H1 (cell line): Measurements from ENCODE around the gene ACBD5. TPM values are rescaled to one million over a fixed set of nuclear protein-coding genes. Genes with fewer than 3 reads are reported as not detected.
A peak's percentile ranks its signal among the peaks of the same experiment; 100 is the strongest.

Source experiments
- CTCF ChIA-PET: fragments of 300-600 bp; sonication (Branson Sonifier 250); formaldehyde crosslinking; loops from one replicate; lab custom pipeline; 2021; ENCODE audit not compliant: partially characterized antibody; lab: Charles Lee
- POLR2A ChIA-PET: fragments of 300-600 bp; sonication (Branson Sonifier 250); formaldehyde crosslinking; loops from one replicate; lab custom pipeline; 2021; ENCODE audit warnings: inconsistent platforms; ENCODE audit not compliant: partially characterized antibody; lab: Charles Lee
- DNase-seq, 2 experiments: peaks; one replicate each; pipeline versions ENCODE4 v3.0.0 to v3.0.0-alpha.2; 2010 to 2022; ENCODE audit warnings: low spot score in 2 of 2, low read depth in 1 of 2, mixed read lengths in 1 of 2
- FAIRE-seq: peaks from 2 replicates; lab custom pipeline; 2011; peaks lifted over from hg19 to GRCh38; lab: Jason Lieb, UNC
- H2AFZ ChIP-seq: 2 replicates; pipeline ENCODE4 v1.8.1; 2012; ENCODE audit warnings: low read length, inconsistent platforms
- H2AK5ac ChIP-seq: 2 replicates; pipeline ENCODE4 v1.6.1; 2013; ENCODE audit warnings: low read depth, low read length
- H2BK120ac ChIP-seq: replicated peaks from 2 replicates; pipeline ENCODE3; 2013; ENCODE audit warnings: low read depth, low read length, inconsistent platforms
- H2BK12ac ChIP-seq: 2 replicates; pipeline ENCODE4 v1.6.1; 2013; ENCODE audit warnings: low read depth, low read length
- H2BK15ac ChIP-seq: 2 replicates; pipeline ENCODE4 v1.6.1; 2013; ENCODE audit warnings: low read length
- H2BK20ac ChIP-seq: 2 replicates; pipeline ENCODE4 v1.6.1; 2013; ENCODE audit warnings: low read length
- H2BK5ac ChIP-seq: 2 replicates; pipeline ENCODE4 v1.6.1; 2013; ENCODE audit warnings: low read depth, low read length
- H3K14ac ChIP-seq: 2 replicates; pipeline ENCODE4 v1.6.1; 2013; ENCODE audit warnings: inconsistent platforms; ENCODE audit not compliant: insufficient read length
- H3K18ac ChIP-seq: 2 replicates; pipeline ENCODE4 v1.6.1; 2013; ENCODE audit warnings: low read length; ENCODE audit errors: extremely low read depth
- H3K23ac ChIP-seq: 2 replicates; pipeline ENCODE4 v1.6.1; 2013; ENCODE audit warnings: inconsistent platforms; ENCODE audit not compliant: insufficient read length
- H3K23me2 ChIP-seq: 2 replicates; pipeline ENCODE4 v1.6.1; 2013; ENCODE audit warnings: low read depth, low read length
- H3K27ac ChIP-seq: 2 replicates; pipeline ENCODE4 v1.6.1; 2011; ENCODE audit warnings: low read depth, low read length, inconsistent platforms
- H3K27me3 ChIP-seq, 4 experiments: replicated peaks in 1 of 4; 1 replicate in 1 of 4; 2 replicates in 3 of 4; pipeline versions ENCODE4 v1.6.1 to v1.8.1; 2011 to 2013; ENCODE audit warnings: low read length in 3 of 4, mild to moderate bottlenecking in 3 of 4, inconsistent platforms in 2 of 4, mixed read lengths in 2 of 4, moderate library complexity in 1 of 4; ENCODE audit not compliant: control insufficient read depth in 3 of 4, insufficient read depth in 3 of 4; ENCODE audit errors: extremely low read depth in 1 of 4
- H3K36me3 ChIP-seq, 4 experiments: 2 replicates each; pipeline versions ENCODE4 v1.6.1 to v1.8.1; 2011 to 2013; ENCODE audit warnings: mild to moderate bottlenecking in 4 of 4, low read length in 3 of 4, moderate library complexity in 2 of 4, control low read depth in 1 of 4, inconsistent platforms in 1 of 4; ENCODE audit not compliant: insufficient read depth in 4 of 4, control insufficient read depth in 2 of 4
- H3K4ac ChIP-seq: replicated peaks from 2 replicates; pipeline ENCODE3; 2013; ENCODE audit warnings: low read length, low read depth, mixed read lengths, inconsistent platforms; ENCODE audit not compliant: insufficient read length
- H3K4me1 ChIP-seq, 4 experiments: replicated peaks in 1 of 4; 1 replicate in 1 of 4; 2 replicates in 3 of 4; pipeline versions ENCODE4 v1.6.1 to v1.8.1; 2011 to 2013; ENCODE audit warnings: low read length in 3 of 4, inconsistent platforms in 2 of 4, mixed read lengths in 1 of 4; ENCODE audit not compliant: insufficient read depth in 4 of 4, control insufficient read depth in 3 of 4
- H3K4me2 ChIP-seq, 2 experiments: 2 replicates each; pipeline versions ENCODE4 v1.6.1 to v1.8.1; 2011 to 2013; ENCODE audit warnings: low read depth in 2 of 2, low read length in 2 of 2, control low read depth in 1 of 2, inconsistent platforms in 1 of 2, mild to moderate bottlenecking in 1 of 2; ENCODE audit not compliant: insufficient read depth in 1 of 2
- H3K4me3 ChIP-seq, 4 experiments: fragments of 200-600, 300-600 bp in 1 of 4; sonication (generic), shearing (Covaris generic), sonication (Bioruptor Twin) in 1 of 4; 2 replicates each; pipeline versions ENCODE4 v1.5.1 to v1.8.1; 2011 to 2016; ENCODE audit warnings: low read length in 4 of 4, low read depth in 3 of 4, control low read depth in 2 of 4, inconsistent platforms in 2 of 4, mild to moderate bottlenecking in 2 of 4, mixed read lengths in 1 of 4, moderate library complexity in 1 of 4; ENCODE audit not compliant: insufficient read depth in 2 of 4; ENCODE audit errors: extremely low read depth in 1 of 4
- H3K56ac ChIP-seq: replicated peaks from 2 replicates; pipeline ENCODE3; 2013; ENCODE audit warnings: low read depth, mild to moderate bottlenecking, mixed read lengths, low read length, inconsistent platforms; ENCODE audit not compliant: insufficient read length
- H3K79me1 ChIP-seq: 2 replicates; pipeline ENCODE4 v1.6.1; 2013; ENCODE audit warnings: low read depth, low read length, control low read depth
- H3K79me2 ChIP-seq, 2 experiments: 2 replicates each; pipeline versions ENCODE4 v1.6.1 to v1.8.1; 2012 to 2013; ENCODE audit warnings: low read length in 2 of 2, mild to moderate bottlenecking in 2 of 2, inconsistent platforms in 1 of 2; ENCODE audit not compliant: insufficient read depth in 2 of 2, control insufficient read depth in 1 of 2
- H3K9ac ChIP-seq, 4 experiments: replicated peaks in 1 of 4; 1 replicate in 1 of 4; 2 replicates in 3 of 4; pipeline versions ENCODE4 v1.6.1 to v1.8.1; 2011 to 2013; ENCODE audit warnings: low read depth in 3 of 4, low read length in 3 of 4, control low read depth in 2 of 4, mild to moderate bottlenecking in 2 of 4, moderate library complexity in 2 of 4, inconsistent platforms in 1 of 4; ENCODE audit errors: extremely low read depth in 1 of 4
- H3K9me3 ChIP-seq, 2 experiments: 2 replicates each; pipeline versions ENCODE4 v1.6.1 to v1.8.1; 2012 to 2013; ENCODE audit warnings: mild to moderate bottlenecking in 2 of 2, moderate library complexity in 2 of 2, control low read depth in 1 of 2, inconsistent platforms in 1 of 2, low read depth in 1 of 2, low read length in 1 of 2, mixed read lengths in 1 of 2; ENCODE audit not compliant: insufficient read depth in 2 of 2
- H4K20me1 ChIP-seq, 2 experiments: replicated peaks in 1 of 2; 2 replicates each; pipeline versions ENCODE3 to v1.8.1; 2011 to 2013; ENCODE audit warnings: inconsistent platforms in 2 of 2, low read length in 2 of 2, mild to moderate bottlenecking in 1 of 2; ENCODE audit not compliant: insufficient read depth in 2 of 2, control insufficient read depth in 1 of 2
- H4K5ac ChIP-seq: 2 replicates; pipeline ENCODE4 v1.6.1; 2013; ENCODE audit warnings: low read length, low read depth, mixed read lengths, inconsistent platforms; ENCODE audit not compliant: insufficient read length
- H4K8ac ChIP-seq: 2 replicates; pipeline ENCODE4 v1.8.0; 2013; ENCODE audit warnings: mild to moderate bottlenecking, moderate library complexity, low read length, inconsistent platforms; ENCODE audit not compliant: insufficient read depth; ENCODE audit errors: extremely low read depth
- H4K91ac ChIP-seq: replicated peaks from 2 replicates; pipeline ENCODE3; 2013; ENCODE audit warnings: low read length, mixed read lengths, inconsistent platforms; ENCODE audit not compliant: insufficient read length
- EZH2 ChIP-seq: fragments of 200-600 bp; sonication (generic); IDR thresholded peaks from 2 replicates; pipeline ENCODE4 v1.7.1; 2012; ENCODE audit warnings: low read depth, mild to moderate bottlenecking, moderate library complexity, low read length, inconsistent platforms; ENCODE audit not compliant: severe bottlenecking
- GTF2F1 ChIP-seq: IDR thresholded peaks from 2 replicates; pipeline ENCODE4 v1.6.1; 2012; ENCODE audit warnings: low read depth, low read length, improper control_type of control experiment, borderline replicate concordance
- HDAC6 ChIP-seq: IDR thresholded peaks from one replicate; pipeline ENCODE4 v1.7.1; 2012; ENCODE audit warnings: low read depth, mild to moderate bottlenecking, inconsistent platforms, low read length, moderate library complexity
- SRF ChIP-seq: IDR thresholded peaks from 2 replicates; pipeline ENCODE4 v1.6.1; 2011; ENCODE audit warnings: mild to moderate bottlenecking, low read depth, low read length, moderate library complexity
- TAF7 ChIP-seq: optimal IDR thresholded peaks from 2 replicates; pipeline ENCODE3; 2011; ENCODE audit warnings: low read depth, mild to moderate bottlenecking, inconsistent platforms, low read length, moderate library complexity, borderline replicate concordance
- WGBS, 2 experiments: shearing (Covaris generic) in 1 of 2; methylation state at CpG; one replicate each; pipeline versions ENCODE4 v1.1.6 to v1.1.7; 2013 to 2015; ENCODE audit warnings: low lambda C conversion rate in 2 of 2, mixed read lengths in 2 of 2, inconsistent platforms in 1 of 2, low coverage in 1 of 2, missing lambda C conversion rate in 1 of 2; ENCODE audit not compliant: insufficient replicate concordance in 2 of 2, insufficient coverage in 1 of 2, insufficient read length in 1 of 2; ENCODE audit errors: extremely low coverage in 1 of 2, missing lambda C conversion rate in 1 of 2; 5-methylcytosine and 5-hydroxymethylcytosine counted together
- polyA plus RNA-seq, 7 experiments: library from polyadenylated mRNA; depleted of rRNA in 3 of 7; stranded (reverse) in 5 of 7; unstranded in 2 of 7; fragments of >200 nt in 5 of 7; fragments of 200-250 nt in 2 of 7; gene quantifications; 1 replicate in 5 of 7; 2 replicates in 1 of 7; 4 replicates in 1 of 7; pipeline versions ENCODE4 v1.2.1 to v1.2.3, GENCODE V29; 2011 to 2013; ENCODE audit warnings: missing spikeins in 2 of 7, mixed read lengths in 2 of 7
- total RNA-seq: library from RNA; stranded (reverse); fragmentation: NEBNext Ultra II Directional; extraction: Animal tissue kit (Norgen Biotek cat#: 25700); gene quantifications from 2 replicates; pipeline ENCODE4 v1.2.1, GENCODE V29; 2021

The ACBD5 gene
- total and polyA plus RNA-seq, 2 of the 8 experiments (the other 6 are each of a cell fraction or from before 2014, with no cell fraction given), result 4.6 to 15.9 TPM

DNA sequence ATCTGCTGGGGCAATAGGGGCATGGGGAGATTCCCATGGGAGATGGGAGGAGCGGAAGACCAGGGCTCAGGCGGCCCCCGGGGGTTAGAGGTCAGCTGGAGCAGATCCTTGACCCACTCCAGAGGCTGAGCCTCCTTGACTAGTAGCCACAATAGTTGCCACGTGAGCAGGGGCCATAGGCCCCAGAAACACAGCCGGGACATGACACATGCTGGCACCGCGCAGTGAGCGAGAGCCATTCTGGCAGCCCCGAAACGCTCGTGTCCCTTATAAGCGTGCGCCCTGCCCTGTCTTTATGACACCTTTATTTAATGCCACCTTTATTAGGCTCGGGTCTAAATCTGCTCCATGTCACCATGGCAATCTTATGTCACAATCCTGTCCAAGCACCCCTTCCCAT is 11.0 kb upstream of the ACBD5 start:
- peak overlapping the region in 1 of 2 experiments; percentile 69; a peak in 1 of 4 replicates for H3K4me2 ChIP-seq
- CTCF ChIA-PET, result interaction anchor here (0.6 to 4.8 kb wide), 5 partner anchors 9 to 109 kb away, joined by 4 to 21 read pairs (median 5); no protein-coding TSS in a partner anchor
- H3K36me3 ChIP-seq, result no peaks in the 10 kb centered on the region
- DNase-seq (no peak), FAIRE-seq (no peak)
- H3K27ac ChIP-seq, result no peak overlapping the region
- H2BK20ac ChIP-seq, result no peak overlapping the region
- H3K79me2 ChIP-seq, result no peaks in the 10 kb centered on the region
- no peaks in the 10 kb centered on the region for H4K20me1 ChIP-seq
- H3K4me3 ChIP-seq, result no peak overlapping the region
- H3K79me1 ChIP-seq, result no peaks in the 10 kb centered on the region
- H2BK12ac ChIP-seq, result no peak overlapping the region
- no peak overlapping the region for H4K8ac ChIP-seq
- 0 out of 2 replicates have a peak overlapping the region, but pooled peaks have one; percentile 13 for H2AK5ac ChIP-seq
- H4K91ac ChIP-seq, result no peak overlapping the region
- H2BK120ac ChIP-seq, result no peak overlapping the region
- no peak overlapping the region for H2BK15ac ChIP-seq
- peaks cover 3% of the 10 kb centered on the region; the same call in 1 of the 2 replicates for H3K23me2 ChIP-seq
- WGBS, 2 experiments, result 95% methylated on average over 4 of the region's 14 CpGs; no CpG with 5 or more reads in 1 of the 2 experiments
- no peak overlapping the region for H3K4ac ChIP-seq
- H3K27me3 ChIP-seq, result no peaks in the 10 kb centered on the region; a peak in 1 of 7 replicates
- no peak overlapping the region for H3K23ac ChIP-seq
- no peak overlapping the region for H3K56ac ChIP-seq
- POLR2A ChIA-PET, result interaction anchor here (1.0 to 2.8 kb wide), 2 partner anchors 9 to 97 kb away, joined by 3 to 14 read pairs; partner anchors contain the start of genes MASTL and YME1L1
- no peak overlapping the region for H3K14ac ChIP-seq
- no peak overlapping the region for H4K5ac ChIP-seq
- no peak overlapping the region for H3K9ac ChIP-seq
- no peak overlapping the region for H2BK5ac ChIP-seq
- H2AFZ ChIP-seq, result no peak overlapping the region
- H3K9me3 ChIP-seq, result peaks cover 6 to 8% of the 10 kb centered on the region in 2 experiments; a peak in 3 of 4 replicates
- no peak overlapping the region for H3K18ac ChIP-seq
- H3K4me1 ChIP-seq, result peaks cover 0 to 4% (median 0%) of the 10 kb centered on the region in 4 experiments; a peak in 3 of 7 replicates
- TF ChIP-seq TAF7, result no peak
- TF ChIP-seq HDAC6, result no peak
- TF ChIP-seq EZH2, result no peak
- no peak for TF ChIP-seq SRF
- TF ChIP-seq GTF2F1, result no peak
